ENCODE measurements around the gene PRC1. TPM values are rescaled to one million over a fixed set of nuclear protein-coding genes. Genes with fewer than 3 reads are reported as not detected.

PRC1 gene
- total and polyA plus RNA-seq, 2 donors (not counting 1 experiment from before 2014, with no cell fraction given): 9.4 to 11.6 TPM

GRCh38 chr15:90946538-90946937, 47.8 kb downstream of the PRC1 start:
- Histone ChIP-seq H3K36me3 (replicated peaks in 1 of 2; ENCODE audit: control extremely low read depth in 1 of 2, control insufficient read depth in 1 of 2, extremely low read depth in 1 of 2, insufficient read depth in 2 of 2, low read length in 1 of 2) (peaks cover 0 to 79% of the 10 kb centered on the region in 2 experiments), H3K9me3 (ENCODE audit: control extremely low read depth in 1 of 3, control insufficient read depth in 2 of 3, insufficient read depth in 1 of 3, low read length in 2 of 3) (no peaks in the 10 kb centered on the region), H3K4me3 (ENCODE audit: control extremely low read depth in 1 of 5, extremely low read depth in 1 of 5, insufficient read depth in 1 of 5, low read depth in 2 of 5, low read length in 4 of 5) (no peak overlapping the region), H3K9ac (ENCODE audit: low read length) (no peak overlapping the region), H3K79me2 (ENCODE audit: control insufficient read depth, insufficient read depth, low read length) (peaks cover 4% of the 10 kb centered on the region), H3K27ac (ENCODE audit: low read length in 2 of 2) (no peak overlapping the region), H4K20me1 (ENCODE audit: control insufficient read depth, insufficient read depth, low read length, poor library complexity, severe bottlenecking) (peaks cover 6% of the 10 kb centered on the region), H3K4me1 (ENCODE audit: control insufficient read depth in 2 of 2, insufficient read depth in 2 of 2, low read length in 2 of 2) (no peaks in the 10 kb centered on the region), H3K4me2 (replicated peaks; ENCODE audit: low read depth, low read length, poor library complexity, severe bottlenecking) (no peak overlapping the region), H3K27me3 (replicated peaks in 1 of 4; ENCODE audit: control extremely low read depth in 1 of 4, control insufficient read depth in 3 of 4, insufficient read depth in 4 of 4, low read length in 3 of 4) (no peaks in the 10 kb centered on the region), H2AFZ (ENCODE audit: insufficient read depth, low read depth, low read length, poor library complexity, severe bottlenecking) (no peak overlapping the region)
- ChIA-PET CTCF (interaction anchor here (0.7 to 1.5 kb wide), 4 partner anchors 10 to 87 kb away, joined by 3 to 4 read pairs (median 3); no protein-coding TSS in a partner anchor), POLR2A (interaction anchor here (0.7 kb wide), 1 partner anchor 44 kb away, joined by 9 read pairs; no protein-coding TSS in a partner anchor)
- Mint-ChIP-seq H3K9me3 (ENCODE audit: insufficient read depth) (no peaks in the 10 kb centered on the region), H3K27ac (no peak overlapping the region), H3K4me3 (no peak overlapping the region), H3K4me1 (no peaks in the 10 kb centered on the region), H3K27me3 (no peaks in the 10 kb centered on the region)
- ATAC-seq (ENCODE audit: low read depth) (no peak), DNase-seq (no peak)
- intact Hi-C loops (cut with micrococcal nuclease): no loop called here
- no peak for TF ChIP-seq EZH2 (IDR thresholded peaks at IDR 0.05; ENCODE audit: borderline replicate concordance, insufficient read depth, low read depth, low read length, poor library complexity, severe bottlenecking)
- TF ChIP-seq, protein P1, sequence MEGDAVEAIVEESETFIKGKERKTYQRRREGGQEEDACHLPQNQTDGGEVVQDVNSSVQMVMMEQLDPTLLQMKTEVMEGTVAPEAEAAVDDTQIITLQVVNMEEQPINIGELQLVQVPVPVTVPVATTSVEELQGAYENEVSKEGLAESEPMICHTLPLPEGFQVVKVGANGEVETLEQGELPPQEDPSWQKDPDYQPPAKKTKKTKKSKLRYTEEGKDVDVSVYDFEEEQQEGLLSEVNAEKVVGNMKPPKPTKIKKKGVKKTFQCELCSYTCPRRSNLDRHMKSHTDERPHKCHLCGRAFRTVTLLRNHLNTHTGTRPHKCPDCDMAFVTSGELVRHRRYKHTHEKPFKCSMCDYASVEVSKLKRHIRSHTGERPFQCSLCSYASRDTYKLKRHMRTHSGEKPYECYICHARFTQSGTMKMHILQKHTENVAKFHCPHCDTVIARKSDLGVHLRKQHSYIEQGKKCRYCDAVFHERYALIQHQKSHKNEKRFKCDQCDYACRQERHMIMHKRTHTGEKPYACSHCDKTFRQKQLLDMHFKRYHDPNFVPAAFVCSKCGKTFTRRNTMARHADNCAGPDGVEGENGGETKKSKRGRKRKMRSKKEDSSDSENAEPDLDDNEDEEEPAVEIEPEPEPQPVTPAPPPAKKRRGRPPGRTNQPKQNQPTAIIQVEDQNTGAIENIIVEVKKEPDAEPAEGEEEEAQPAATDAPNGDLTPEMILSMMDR (IDR thresholded peaks at IDR 0.05): no peak
- WGBS (ENCODE audit: insufficient coverage): 96% methylated on average over 16 of the region's 16 CpGs

GRCh38 chr15:90945091-90945490, 49.2 kb downstream of the PRC1 start:
- Histone ChIP-seq H3K4me1 (ENCODE audit: control insufficient read depth in 2 of 2, insufficient read depth in 2 of 2, low read length in 2 of 2) (no peaks in the 10 kb centered on the region), H3K4me2 (replicated peaks; ENCODE audit: low read depth, low read length, poor library complexity, severe bottlenecking) (no peak overlapping the region), H3K9me3 (ENCODE audit: control extremely low read depth in 1 of 3, control insufficient read depth in 2 of 3, insufficient read depth in 1 of 3, low read length in 2 of 3) (no peaks in the 10 kb centered on the region), H3K4me3 (ENCODE audit: control extremely low read depth in 1 of 5, extremely low read depth in 1 of 5, insufficient read depth in 1 of 5, low read depth in 2 of 5, low read length in 4 of 5) (no peak overlapping the region), H3K9ac (ENCODE audit: low read length) (no peak overlapping the region), H3K36me3 (replicated peaks in 1 of 2; ENCODE audit: control extremely low read depth in 1 of 2, control insufficient read depth in 1 of 2, extremely low read depth in 1 of 2, insufficient read depth in 2 of 2, low read length in 1 of 2) (peaks cover 0 to 80% of the 10 kb centered on the region in 2 experiments), H3K27ac (ENCODE audit: low read length in 2 of 2) (no peak overlapping the region), H2AFZ (ENCODE audit: insufficient read depth, low read depth, low read length, poor library complexity, severe bottlenecking) (no peak overlapping the region), H3K79me2 (ENCODE audit: control insufficient read depth, insufficient read depth, low read length) (peaks cover 4% of the 10 kb centered on the region), H3K27me3 (replicated peaks in 1 of 4; ENCODE audit: control extremely low read depth in 1 of 4, control insufficient read depth in 3 of 4, insufficient read depth in 4 of 4, low read length in 3 of 4) (no peaks in the 10 kb centered on the region), H4K20me1 (ENCODE audit: control insufficient read depth, insufficient read depth, low read length, poor library complexity, severe bottlenecking) (peaks cover 6% of the 10 kb centered on the region)
- WGBS (ENCODE audit: insufficient coverage): 90% methylated on average over 5 of the region's 7 CpGs
- ATAC-seq (ENCODE audit: low read depth) (no peak), DNase-seq (no peak)
- Mint-ChIP-seq H3K9me3 (ENCODE audit: insufficient read depth) (no peaks in the 10 kb centered on the region), H3K4me1 (no peaks in the 10 kb centered on the region), H3K27me3 (no peaks in the 10 kb centered on the region), H3K4me3 (no peak overlapping the region), H3K27ac (no peak overlapping the region)
- intact Hi-C loops (cut with micrococcal nuclease): no loop called here
- TF ChIP-seq EZH2 (IDR thresholded peaks at IDR 0.05; ENCODE audit: borderline replicate concordance, insufficient read depth, low read depth, low read length, poor library complexity, severe bottlenecking): no peak
- TF ChIP-seq, protein P1 (IDR thresholded peaks at IDR 0.05): no peak
- POLR2A ChIA-PET: no interaction called here
- CTCF ChIA-PET: interaction anchor here (0.7 to 2.5 kb wide), 2 partner anchors 12 to 297 kb away, joined by 4 to 15 read pairs; partner anchors contain the start of gene HDDC3
